HepG2 (cell line): Measurements from ENCODE around the gene MED23. TPM values are rescaled to one million over a fixed set of nuclear protein-coding genes. Genes with fewer than 3 reads are reported as not detected.

Source experiments
- CBX5 ChIP-seq: sonication (generic); formaldehyde crosslinking; IDR thresholded peaks from 2 replicates; pipeline ENCODE4 v1.4.0; 2020; ENCODE audit warnings: missing genetic modification reagents, borderline replicate concordance
- E2F2 ChIP-seq: sonication (generic); formaldehyde crosslinking; IDR thresholded peaks from 2 replicates; pipeline ENCODE4 v1.4.0; 2020; ENCODE audit warnings: missing genetic modification reagents, borderline replicate concordance
- IKZF4 ChIP-seq: sonication (generic); formaldehyde crosslinking; IDR thresholded peaks from 2 replicates; pipeline ENCODE4 v1.5.1; 2020; ENCODE audit warnings: borderline replicate concordance, mild to moderate bottlenecking, low read depth, missing genetic modification reagents; ENCODE audit errors: not compliant biosample characterization
- JDP2 ChIP-seq: sonication (generic); formaldehyde crosslinking; IDR thresholded peaks from 2 replicates; pipeline ENCODE4 v1.8.1; 2022; ENCODE audit warnings: missing genetic modification reagents, borderline replicate concordance
- KAT2B ChIP-seq: fragments of 150-350 bp; IDR thresholded peaks from 2 replicates; pipeline ENCODE4 v1.6.1; 2014; ENCODE audit warnings: low read depth, low read length, borderline replicate concordance
- ONECUT2 ChIP-seq: sonication (generic); formaldehyde crosslinking; IDR thresholded peaks from 2 replicates; pipeline ENCODE4 v1.4.0; 2020; ENCODE audit warnings: missing genetic modification reagents
- PATZ1 ChIP-seq: sonication (generic); formaldehyde crosslinking; IDR thresholded peaks from 2 replicates; pipeline ENCODE4 v1.4.0; 2020; ENCODE audit warnings: missing genetic modification reagents
- PBX3 ChIP-seq: sonication (generic); formaldehyde crosslinking; IDR thresholded peaks from 2 replicates; pipeline ENCODE4 v1.8.1; 2023; ENCODE audit warnings: missing genetic modification reagents, inconsistent platforms, borderline replicate concordance
- PREB ChIP-seq: sonication (generic); formaldehyde crosslinking; IDR thresholded peaks from 2 replicates; pipeline ENCODE4 v1.4.0; 2020; ENCODE audit warnings: missing genetic modification reagents
- RAD21 ChIP-seq: fragments of 450-650 bp; formaldehyde crosslinking; IDR thresholded peaks from 2 replicates; pipeline ENCODE4 v1.5.0; 2020; ENCODE audit warnings: mild to moderate bottlenecking
- SNAPC2 ChIP-seq: sonication (generic); formaldehyde crosslinking; IDR thresholded peaks from 2 replicates; pipeline ENCODE4 v1.8.1; 2022; ENCODE audit warnings: mild to moderate bottlenecking, missing genetic modification reagents
- TP53 ChIP-seq: sonication (generic); formaldehyde crosslinking; conservative IDR thresholded peaks from 2 replicates; pipeline ENCODE4 v1.4.0; 2020; ENCODE audit warnings: missing genetic modification reagents
- ZBTB1 ChIP-seq: sonication (generic); formaldehyde crosslinking; IDR thresholded peaks from 2 replicates; pipeline ENCODE4 v1.4.0; 2020; ENCODE audit warnings: missing genetic modification reagents, borderline replicate concordance
- ZNF224 ChIP-seq: sonication (generic); formaldehyde crosslinking; IDR thresholded peaks from 2 replicates; pipeline ENCODE4 v1.5.0; 2020; ENCODE audit warnings: mild to moderate bottlenecking, missing genetic modification reagents
- ZNF276 ChIP-seq: sonication (generic); formaldehyde crosslinking; IDR thresholded peaks from 2 replicates; pipeline ENCODE4 v1.4.0; 2020; ENCODE audit warnings: mild to moderate bottlenecking, low read depth, missing genetic modification reagents
- ZNF296 ChIP-seq: sonication (generic); formaldehyde crosslinking; conservative IDR thresholded peaks from 2 replicates; pipeline ENCODE4 v1.5.0; 2020; ENCODE audit warnings: mild to moderate bottlenecking, missing genetic modification reagents
- ZNF354B ChIP-seq: sonication (generic); formaldehyde crosslinking; IDR thresholded peaks from 2 replicates; pipeline ENCODE4 v1.8.0; 2022; ENCODE audit warnings: mild to moderate bottlenecking, missing genetic modification reagents
- ZNF432 ChIP-seq: sonication (generic); formaldehyde crosslinking; IDR thresholded peaks from 2 replicates; pipeline ENCODE4 v1.5.0; 2020; ENCODE audit warnings: missing genetic modification reagents, mild to moderate bottlenecking, borderline replicate concordance
- ZNF562 ChIP-seq: sonication (generic); formaldehyde crosslinking; IDR thresholded peaks from 2 replicates; pipeline ENCODE4 v1.8.0; 2022; ENCODE audit warnings: missing genetic modification reagents, borderline replicate concordance
- ZNF800 ChIP-seq: sonication (generic); formaldehyde crosslinking; IDR thresholded peaks from 2 replicates; pipeline ENCODE4 v1.4.0; 2020; ENCODE audit warnings: missing genetic modification reagents
- ZZZ3 ChIP-seq: sonication (generic); formaldehyde crosslinking; IDR thresholded peaks from 2 replicates; pipeline ENCODE4 v1.4.0; 2020; ENCODE audit warnings: missing genetic modification reagents, mild to moderate bottlenecking, borderline replicate concordance
- polyA plus RNA-seq, 8 experiments: library from polyadenylated mRNA; depleted of rRNA in 3 of 8; stranded (reverse) in 7 of 8; unstranded in 1 of 8; fragments of >200 nt; fragmentation: Illumina TruSeq in 4 of 8; extraction: Trizol in 4 of 8; gene quantifications; 2 replicates each; pipeline versions ENCODE4 v1.2.1 to v1.2.3, GENCODE V29; 2011 to 2016; ENCODE audit warnings: low read depth in 4 of 8, missing spikeins in 1 of 8, mixed read lengths in 1 of 8; ENCODE audit not compliant: insufficient read depth in 1 of 8
- total RNA-seq, 5 experiments: library from RNA; depleted of rRNA; stranded (reverse); fragments of >200 nt; fragmentation: Illumina TruSeq; extraction: Trizol; gene quantifications; 2 replicates each; pipeline ENCODE4 v1.2.3, GENCODE V29; 2016; ENCODE audit warnings: low read depth in 1 of 5

MED23 gene
- total and polyA plus RNA-seq, 2 of the 13 experiments (the other 11 are each of a cell fraction or from before 2014, with no cell fraction given): 34.9 to 50.5 TPM

- TF ChIP-seq ZNF276 (CRISPR knock-in tag) (no peak), JDP2 (CRISPR knock-in tag) (no peak), KAT2B (no peak), CBX5 (CRISPR knock-in tag) (no peak), PREB (CRISPR knock-in tag) (no peak), PATZ1 (CRISPR knock-in tag) (no peak), ZNF296 (CRISPR knock-in tag) (no peak), PBX3 (CRISPR knock-in tag) (no peak), RAD21 (no peak), ZBTB1 (CRISPR knock-in tag) (no peak), E2F2 (CRISPR knock-in tag) (no peak), ZNF562 (CRISPR knock-in tag) (no peak), ZNF354B (no peak), ZNF432 (CRISPR knock-in tag) (no peak), ONECUT2 (CRISPR knock-in tag) (peak; percentile 16; the same call in 1 of the 2 replicates), SNAPC2 (CRISPR knock-in tag) (no peak; the same call in 1 of the 2 replicates), TP53 (CRISPR knock-in tag) (no peak), ZNF800 (no peak), ZNF224 (no peak), IKZF4 (CRISPR knock-in tag) (no peak), ZZZ3 (CRISPR knock-in tag) (no peak)
These were observed 53.9 kb downstream of the MED23 start (continued) for GRCh38 chr6:131574133-131574532.
